ENCODE data around the gene ETFDH. TPM values are rescaled to one million over a fixed set of nuclear protein-coding genes. Genes with fewer than 3 reads are reported as not detected.

ETFDH gene
- 20.4 TPM for total RNA-seq
- polyA plus RNA-seq (ENCODE audit: insufficient read depth, low read depth, low replicate concordance): 58.3 TPM
- long read RNA-seq, donor 1, partial matches to known transcripts: 37 of 40 reads
- long read RNA-seq, donor 1, other reads (novel, unspliced or antisense): 0 of 40 reads
- long read RNA-seq, donor 2, partial matches to known transcripts: 31 of 36 reads
- long read RNA-seq, donor 2, other reads (novel, unspliced or antisense): 0 of 36 reads
- long read RNA-seq, donor 3, transcript ETFDH-206 (13 exons, 3,282 nt): major isoform, 7 of 91 reads
- long read RNA-seq, donor 3, partial matches to known transcripts: 84 of 91 reads
- long read RNA-seq, donor 3, other reads (novel, unspliced or antisense): 0 of 91 reads
- long read RNA-seq, donor 4, partial matches to known transcripts: 54 of 93 reads
- long read RNA-seq, donor 4, other reads (novel, unspliced or antisense): 35 of 93 reads
- long read RNA-seq, donor 5: 0 reads
- long read RNA-seq, donor 6, transcript ETFDH-206 (13 exons, 3,282 nt): major isoform, 5 of 27 reads
- long read RNA-seq, donor 6, partial matches to known transcripts: 5 of 27 reads
- long read RNA-seq, donor 6, other reads (novel, unspliced or antisense): 16 of 27 reads
- long read RNA-seq, donor 7, transcript ETFDH-206 (13 exons, 3,282 nt): major isoform, 11 of 21 reads
- long read RNA-seq, donor 7, partial matches to known transcripts: 3 of 21 reads
- long read RNA-seq, donor 7, other reads (novel, unspliced or antisense): 5 of 21 reads
- long read RNA-seq, donor 8, partial matches to known transcripts: 11 of 23 reads
- long read RNA-seq, donor 8, other reads (novel, unspliced or antisense): 11 of 23 reads
- long read RNA-seq, donor 9, partial matches to known transcripts: 0 of 2 reads
- long read RNA-seq, donor 9, other reads (novel, unspliced or antisense): 0 of 2 reads
- long read RNA-seq, donor 10, partial matches to known transcripts: 46 of 50 reads
- long read RNA-seq, donor 10, other reads (novel, unspliced or antisense): 0 of 50 reads

- no peaks in the 10 kb centered on the region for H3K36me3 ChIP-seq (ENCODE audit: control insufficient read depth in 2 of 3, insufficient read depth in 3 of 3, low read length in 3 of 3)
- FAIRE-seq (peak; percentile 96), DNase-seq (peak; percentile 100)
- H3K4me3 ChIP-seq (ENCODE audit: low read length in 3 of 3): peak within 1 kb of the TSS; percentile 85 to 99 (median 92)
- intact Hi-C loops (cut with DNase I): no loop called here
- peak within 1 kb of the TSS; percentile 98 to 99 for H3K27ac ChIP-seq (ENCODE audit: low read depth in 2 of 2, low read length in 2 of 2)
- H3K9ac ChIP-seq (ENCODE audit: low read length in 3 of 3): peak within 1 kb of the TSS; percentile 88 to 99 (median 92)
- TF ChIP-seq, protein P1, sequence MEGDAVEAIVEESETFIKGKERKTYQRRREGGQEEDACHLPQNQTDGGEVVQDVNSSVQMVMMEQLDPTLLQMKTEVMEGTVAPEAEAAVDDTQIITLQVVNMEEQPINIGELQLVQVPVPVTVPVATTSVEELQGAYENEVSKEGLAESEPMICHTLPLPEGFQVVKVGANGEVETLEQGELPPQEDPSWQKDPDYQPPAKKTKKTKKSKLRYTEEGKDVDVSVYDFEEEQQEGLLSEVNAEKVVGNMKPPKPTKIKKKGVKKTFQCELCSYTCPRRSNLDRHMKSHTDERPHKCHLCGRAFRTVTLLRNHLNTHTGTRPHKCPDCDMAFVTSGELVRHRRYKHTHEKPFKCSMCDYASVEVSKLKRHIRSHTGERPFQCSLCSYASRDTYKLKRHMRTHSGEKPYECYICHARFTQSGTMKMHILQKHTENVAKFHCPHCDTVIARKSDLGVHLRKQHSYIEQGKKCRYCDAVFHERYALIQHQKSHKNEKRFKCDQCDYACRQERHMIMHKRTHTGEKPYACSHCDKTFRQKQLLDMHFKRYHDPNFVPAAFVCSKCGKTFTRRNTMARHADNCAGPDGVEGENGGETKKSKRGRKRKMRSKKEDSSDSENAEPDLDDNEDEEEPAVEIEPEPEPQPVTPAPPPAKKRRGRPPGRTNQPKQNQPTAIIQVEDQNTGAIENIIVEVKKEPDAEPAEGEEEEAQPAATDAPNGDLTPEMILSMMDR (IDR thresholded peaks at IDR 0.05; ENCODE audit: borderline replicate concordance, extremely low read depth, insufficient read depth): peak; percentile 65
- H3K4me1 ChIP-seq (ENCODE audit: control insufficient read depth in 2 of 3, insufficient read depth in 2 of 3, low read depth in 1 of 3, low read length in 3 of 3): peaks cover 0 to 6% (median 6%) of the 10 kb centered on the region in 3 donors
- H3K9me3 ChIP-seq (ENCODE audit: control insufficient read depth in 2 of 3, insufficient read depth in 1 of 3, low read length in 3 of 3): no peaks in the 10 kb centered on the region
- no peaks in the 10 kb centered on the region for H3K27me3 ChIP-seq (ENCODE audit: control insufficient read depth, insufficient read depth, low read length)
These were observed at the start of gene ETFDH for GRCh38 chr4:158671915-158672806. ETFDH (plus strand) TSS chr4:158672296; CDS start chr4:158672457, 161 bp downstream.

DNA sequence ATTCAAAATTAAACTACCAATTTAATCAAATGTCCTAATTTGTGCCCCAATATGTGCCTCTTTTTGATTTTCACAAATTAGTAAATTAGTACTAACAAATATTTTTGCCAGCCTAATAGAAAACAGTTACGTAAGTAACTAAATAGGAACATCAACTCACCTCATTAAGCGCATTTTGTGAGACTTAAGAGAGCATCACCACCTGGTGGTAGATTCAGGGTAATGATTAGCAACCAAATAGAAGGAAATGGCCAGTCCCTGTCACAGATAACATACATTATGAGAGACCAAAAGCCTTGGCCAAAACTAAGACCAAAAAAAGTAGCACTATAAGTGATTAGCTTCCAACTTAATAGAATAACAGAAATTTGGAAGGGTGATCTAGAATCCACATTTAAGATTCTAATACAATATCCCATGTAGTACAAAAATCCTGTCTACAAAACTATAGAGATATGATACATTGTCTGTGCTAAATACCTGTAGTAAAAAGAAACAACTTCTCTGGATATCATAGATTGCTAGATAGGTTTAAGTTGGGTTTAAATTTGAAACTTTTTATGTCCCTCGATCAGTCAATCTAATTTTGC is 47.1 kb upstream of the ETFDH start:
- no peak overlapping the region for H3K9ac ChIP-seq (ENCODE audit: low read length in 3 of 3)
- H3K9me3 ChIP-seq (ENCODE audit: control insufficient read depth in 2 of 3, insufficient read depth in 1 of 3, low read length in 3 of 3): no peaks in the 10 kb centered on the region
- no peak overlapping the region for H3K27ac ChIP-seq (ENCODE audit: low read depth in 2 of 2, low read length in 2 of 2)
- TF ChIP-seq, protein P1 (IDR thresholded peaks at IDR 0.05; ENCODE audit: borderline replicate concordance, extremely low read depth, insufficient read depth): peak; percentile 65
- H3K27me3 ChIP-seq (ENCODE audit: control insufficient read depth, insufficient read depth, low read length): no peaks in the 10 kb centered on the region
- DNase-seq (peak in 2 of 5 donors; percentile 55 to 78), FAIRE-seq (peak; percentile 95)
- H3K4me1 ChIP-seq (ENCODE audit: control insufficient read depth in 2 of 3, insufficient read depth in 2 of 3, low read depth in 1 of 3, low read length in 3 of 3): no peaks in the 10 kb centered on the region
- no peak overlapping the region for H3K4me3 ChIP-seq (ENCODE audit: low read length in 3 of 3)
- H3K36me3 ChIP-seq (ENCODE audit: control insufficient read depth in 2 of 3, insufficient read depth in 3 of 3, low read length in 3 of 3): no peaks in the 10 kb centered on the region
- intact Hi-C loops (cut with DNase I): loop anchor here (10.0 kb wide), 1 partner anchor 370 kb away; no protein-coding TSS in a partner anchor

DNA sequence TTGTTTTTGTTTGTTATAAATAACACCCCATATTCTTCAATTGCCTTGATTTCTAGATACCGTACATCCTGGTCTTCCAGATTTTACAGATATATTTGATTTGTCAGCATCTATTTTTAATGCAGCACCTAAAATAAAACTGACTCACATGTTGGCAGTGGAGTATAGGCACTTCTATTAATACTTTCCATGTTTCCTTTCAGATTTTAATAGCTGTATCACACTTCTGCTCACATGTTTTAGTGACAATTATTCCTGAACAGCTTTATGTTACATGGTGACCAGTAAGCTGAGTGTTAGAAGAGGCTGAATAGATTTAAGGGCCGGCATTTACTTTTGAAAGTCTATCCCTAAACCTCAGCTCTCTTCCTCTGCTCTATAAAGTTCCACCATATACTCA is 46.6 kb upstream of the ETFDH start:
- DNase-seq: no peak
- no peak overlapping the region for H3K27ac ChIP-seq (ENCODE audit: low read depth in 2 of 2, low read length in 2 of 2)
- TF ChIP-seq, protein P1 (IDR thresholded peaks at IDR 0.05; ENCODE audit: borderline replicate concordance, extremely low read depth, insufficient read depth): no peak
- no peaks in the 10 kb centered on the region for H3K9me3 ChIP-seq (ENCODE audit: control insufficient read depth in 2 of 3, insufficient read depth in 1 of 3, low read length in 3 of 3)
- no peaks in the 10 kb centered on the region for H3K4me1 ChIP-seq (ENCODE audit: control insufficient read depth in 2 of 3, insufficient read depth in 2 of 3, low read depth in 1 of 3, low read length in 3 of 3)
- no peaks in the 10 kb centered on the region for H3K36me3 ChIP-seq (ENCODE audit: control insufficient read depth in 2 of 3, insufficient read depth in 3 of 3, low read length in 3 of 3)
- H3K9ac ChIP-seq (ENCODE audit: low read length in 3 of 3): no peak overlapping the region
- no peaks in the 10 kb centered on the region for H3K27me3 ChIP-seq (ENCODE audit: control insufficient read depth, insufficient read depth, low read length)
- intact Hi-C loops (cut with DNase I): loop anchor here (10.0 kb wide), 1 partner anchor 371 kb away; no protein-coding TSS in a partner anchor
- no peak for FAIRE-seq
- H3K4me3 ChIP-seq (ENCODE audit: low read length in 3 of 3): no peak overlapping the region

All from kidney (tissue), 22 donors.